HepG2 (cell line): ENCODE results near the gene CCDC54. TPM values are rescaled to one million over a fixed set of nuclear protein-coding genes. Genes with fewer than 3 reads are reported as not detected.

ENCODE experiments used
- ATAC-seq: fragments of 200-7000 bp; cut with Tn5 transposase; 3 replicates; pipeline ENCODE4 v1.9.1; 2020; ENCODE audit warnings: mild to moderate bottlenecking, moderate library complexity
- BruUV-seq: library from RNA; stranded (reverse); fragments of 400-500 nt; replicated peaks from 2 replicates; lab custom pipeline; 2021; lab: Mats Ljungman, UMichigan
- CTCF ChIA-PET: fragments of 300-600 bp; formaldehyde crosslinking; extraction: SDS; loops from one replicate; lab custom pipeline; 2021; ENCODE audit warnings: low total read pairs, inconsistent platforms, low intra/inter-chr PET ratio; lab: Yijun Ruan, JAX
- POLR2A ChIA-PET: fragments of 350-600 bp; sonication (Branson Sonifier 250); formaldehyde crosslinking; loops from one replicate; lab custom pipeline; 2020; ENCODE audit warnings: antibody characterized with exemption, inconsistent platforms; lab: Yijun Ruan, JAX
- DNase-seq: peaks from one replicate; pipeline ENCODE4 v3.0.0-alpha.2; 2015; ENCODE audit warnings: low spot score
- FAIRE-seq: peaks from 3 replicates; lab custom pipeline; 2011; peaks lifted over from hg19 to GRCh38; lab: Jason Lieb, UNC
- H2AFZ ChIP-seq: one replicate; pipeline ENCODE4 v1.6.1; 2011; ENCODE audit warnings: low read length, inconsistent platforms
- H3K27ac ChIP-seq: fragments of 300-600 bp; 3 replicates; pipeline ENCODE4 v1.8.0; 2011; ENCODE audit warnings: mixed run types, mild to moderate bottlenecking, mixed read lengths, low read length, inconsistent platforms; ENCODE audit not compliant: insufficient read depth; ENCODE audit errors: extremely low read length
- H3K27me3 ChIP-seq, 2 experiments: fragments of 200-600 bp in 1 of 2; 2 replicates in 1 of 2; 3 replicates in 1 of 2; pipeline versions ENCODE4 v1.6.0 to v1.8.0; 2011; ENCODE audit warnings: low read length in 2 of 2, mild to moderate bottlenecking in 2 of 2, moderate library complexity in 2 of 2, inconsistent platforms in 1 of 2; ENCODE audit not compliant: insufficient read depth in 2 of 2, control insufficient read depth in 1 of 2
- H3K36me3 ChIP-seq, 2 experiments: fragments of 200-600 bp in 1 of 2; replicated peaks in 1 of 2; 2 replicates in 1 of 2; 3 replicates in 1 of 2; pipeline versions ENCODE4 v1.5.1 to v1.8.0; 2011; ENCODE audit warnings: low read length in 2 of 2, inconsistent platforms in 1 of 2; ENCODE audit not compliant: insufficient read depth in 2 of 2, control insufficient read depth in 1 of 2
- H3K4me1 ChIP-seq: 2 replicates; pipeline ENCODE4 v1.5.1; 2012; ENCODE audit warnings: low read length, inconsistent platforms; ENCODE audit not compliant: insufficient read depth
- H3K4me2 ChIP-seq: 2 replicates; pipeline ENCODE4 v1.6.0; 2011; ENCODE audit warnings: low read depth, low read length, inconsistent platforms
- H3K4me3 ChIP-seq, 3 experiments: fragments of 200-600 bp in 1 of 3; sonication (generic), shearing (Covaris generic) in 1 of 3; replicated peaks in 1 of 3; 2 replicates each; pipeline ENCODE4 v1.5.1; 2011 to 2016; ENCODE audit warnings: low read length in 3 of 3, inconsistent platforms in 2 of 3, low read depth in 2 of 3, mild to moderate bottlenecking in 2 of 3, control low read depth in 1 of 3, mixed read lengths in 1 of 3; ENCODE audit not compliant: insufficient read depth in 1 of 3
- H3K79me2 ChIP-seq: one replicate; pipeline ENCODE4 v1.6.1; 2011; ENCODE audit warnings: low read length, inconsistent platforms; ENCODE audit not compliant: insufficient read depth
- H3K9ac ChIP-seq: 2 replicates; pipeline ENCODE4 v1.6.0; 2011; ENCODE audit warnings: mild to moderate bottlenecking, low read depth, low read length, inconsistent platforms; ENCODE audit not compliant: insufficient read depth
- H3K9me3 ChIP-seq: 2 replicates; pipeline ENCODE4 v1.5.1; 2012; ENCODE audit warnings: mild to moderate bottlenecking, low read length
- H4K20me1 ChIP-seq: 2 replicates; pipeline ENCODE4 v1.6.0; 2011; ENCODE audit warnings: inconsistent platforms, mild to moderate bottlenecking, low read length, moderate library complexity; ENCODE audit not compliant: insufficient read depth
- CBFB ChIP-seq: sonication (generic); formaldehyde crosslinking; IDR thresholded peaks from 2 replicates; pipeline ENCODE4 v1.4.0; 2020; ENCODE audit warnings: missing genetic modification reagents
- CENPX ChIP-seq: sonication (generic); formaldehyde crosslinking; IDR thresholded peaks from 2 replicates; pipeline ENCODE4 v1.9.0; 2021; ENCODE audit warnings: mild to moderate bottlenecking, missing genetic modification reagents, moderate library complexity
- DBP ChIP-seq: sonication (generic); formaldehyde crosslinking; IDR thresholded peaks from 2 replicates; pipeline ENCODE4 v1.4.0; 2020; ENCODE audit warnings: missing genetic modification reagents; ENCODE audit errors: not compliant biosample characterization
- DPF2 ChIP-seq: sonication (generic); formaldehyde crosslinking; IDR thresholded peaks from 2 replicates; pipeline ENCODE4 v1.4.0; 2020; ENCODE audit warnings: mild to moderate bottlenecking, low read depth, missing genetic modification reagents, borderline replicate concordance
- ETV6 ChIP-seq: sonication (generic); formaldehyde crosslinking; conservative IDR thresholded peaks from 2 replicates; pipeline ENCODE4 v1.4.0; 2020; ENCODE audit warnings: missing genetic modification reagents
- FIP1L1 ChIP-seq: fragments of 200-400 bp; formaldehyde crosslinking; IDR thresholded peaks from 2 replicates; pipeline ENCODE4 v1.6.1; 2018; ENCODE audit warnings: low read depth, mild to moderate bottlenecking, low read length, moderate library complexity, borderline replicate concordance; ENCODE audit not compliant: insufficient read depth
- HMG20A ChIP-seq: IDR thresholded peaks from 2 replicates; pipeline ENCODE4 v1.6.1; 2016; ENCODE audit warnings: borderline replicate concordance
- MAF1 ChIP-seq: sonication (generic); formaldehyde crosslinking; IDR thresholded peaks from 2 replicates; pipeline ENCODE4 v1.5.0; 2020; ENCODE audit warnings: missing genetic modification reagents, borderline replicate concordance
- MIER3 ChIP-seq: IDR thresholded peaks from 2 replicates; pipeline ENCODE4 v1.6.1; 2016; ENCODE audit warnings: missing compliant biosample characterization, borderline replicate concordance
- NCOA5 ChIP-seq: sonication (generic); formaldehyde crosslinking; IDR thresholded peaks from 2 replicates; pipeline ENCODE4 v1.4.0; 2020; ENCODE audit warnings: missing genetic modification reagents
- NR2F6 ChIP-seq, 2 experiments: IDR thresholded peaks; 2 replicates each; pipeline ENCODE4 v1.6.1; 2016; ENCODE audit warnings: antibody characterized with exemption in 1 of 2, mild to moderate bottlenecking in 1 of 2
- PBX2 ChIP-seq: IDR thresholded peaks from 2 replicates; pipeline ENCODE4 v1.6.1; 2016; ENCODE audit warnings: control low read depth
- POLR2A ChIP-seq, 2 experiments: IDR thresholded peaks; 2 replicates each; pipeline ENCODE4 v1.6.1; 2011; ENCODE audit warnings: low read depth in 2 of 2, low read length in 2 of 2, mild to moderate bottlenecking in 1 of 2, moderate library complexity in 1 of 2; ENCODE audit not compliant: insufficient read depth in 1 of 2
- SP140L ChIP-seq: sonication (generic); formaldehyde crosslinking; IDR thresholded peaks from 2 replicates; pipeline ENCODE4 v1.4.0; 2020; ENCODE audit warnings: missing genetic modification reagents, borderline replicate concordance
- ZNF207 ChIP-seq: fragments of 450-650 bp; IDR thresholded peaks from 2 replicates; pipeline ENCODE4 v1.6.1; 2016; ENCODE audit warnings: antibody characterized with exemption, borderline replicate concordance
- ZNF549 ChIP-seq: sonication (generic); formaldehyde crosslinking; IDR thresholded peaks from 2 replicates; pipeline ENCODE4 v1.5.0; 2020; ENCODE audit warnings: missing genetic modification reagents
- ZNF607 ChIP-seq: sonication (generic); formaldehyde crosslinking; IDR thresholded peaks from 2 replicates; pipeline ENCODE4 v1.5.1; 2020; ENCODE audit warnings: missing genetic modification reagents, mild to moderate bottlenecking, borderline replicate concordance
- ZNF781 ChIP-seq: sonication (generic); formaldehyde crosslinking; IDR thresholded peaks from 2 replicates; pipeline ENCODE4 v1.5.1; 2020; ENCODE audit warnings: borderline replicate concordance, mild to moderate bottlenecking, missing genetic modification reagents; ENCODE audit errors: not compliant biosample characterization
- ZSCAN25 ChIP-seq: sonication (generic); formaldehyde crosslinking; IDR thresholded peaks from 2 replicates; pipeline ENCODE4 v1.8.0; 2022; ENCODE audit warnings: mild to moderate bottlenecking, missing genetic modification reagents
- ZXDC ChIP-seq: sonication (generic); formaldehyde crosslinking; IDR thresholded peaks from 2 replicates; pipeline ENCODE4 v1.5.0; 2020; ENCODE audit warnings: mild to moderate bottlenecking, missing genetic modification reagents
- in situ Hi-C: cut with HindIII; loops from 2 replicates; pipeline ENCODE4 v1.10.0; 2017; ENCODE audit warnings: low pct_unique_long_range_greater_than_20kb; ENCODE audit not compliant: extremely low pct_ligation_motif_present
- intact Hi-C: fragments of 100-400 bp; cut with micrococcal nuclease; formaldehyde crosslinking; loops from one replicate; pipeline ENCODE4 v1.10.0; 2022; ENCODE audit not compliant: unreplicated experiment
- polyA plus RNA-seq, 8 experiments: library from polyadenylated mRNA; depleted of rRNA in 3 of 8; stranded (reverse) in 7 of 8; unstranded in 1 of 8; fragments of >200 nt; fragmentation: Illumina TruSeq in 4 of 8; extraction: Trizol in 4 of 8; gene quantifications; 2 replicates each; pipeline versions ENCODE4 v1.2.1 to v1.2.3, GENCODE V29; 2011 to 2016; ENCODE audit warnings: low read depth in 4 of 8, missing spikeins in 1 of 8, mixed read lengths in 1 of 8; ENCODE audit not compliant: insufficient read depth in 1 of 8
- total RNA-seq, 5 experiments: library from RNA; depleted of rRNA; stranded (reverse); fragments of >200 nt; fragmentation: Illumina TruSeq; extraction: Trizol; gene quantifications; 2 replicates each; pipeline ENCODE4 v1.2.3, GENCODE V29; 2016; ENCODE audit warnings: low read depth in 1 of 5

The CCDC54 gene
- total and polyA plus RNA-seq, 2 of the 13 experiments (the other 11 are each of a cell fraction or from before 2014, with no cell fraction given) = not detected

- H3K9ac ChIP-seq = no peak overlapping the region
- H3K9me3 ChIP-seq = no peaks in the 10 kb centered on the region
- CTCF ChIA-PET = no interaction called here
- in situ Hi-C loops = no loop called here
- FAIRE-seq = no peak
- no peak overlapping the region for H2AFZ ChIP-seq
- ATAC-seq = no peak
- TF ChIP-seq NR2F6 (IDR thresholded peaks at IDR 0.05) (no peak), NR2F6 (CRISPR knock-in tag; IDR thresholded peaks at IDR 0.05) (no peak), ZNF207 (no peak), ZNF549 (CRISPR knock-in tag) (no peak), HMG20A (CRISPR knock-in tag) (no peak), POLR2A (IDR thresholded peaks at IDR 0.05; ENCODE audit: insufficient read depth in 1 of 2, low read depth in 2 of 2, low read length in 2 of 2) (no peak), PBX2 (no peak), NCOA5 (CRISPR knock-in tag) (no peak), ZSCAN25 (CRISPR knock-in tag) (no peak), ETV6 (no peak), ZNF781 (CRISPR knock-in tag) (no peak), DBP (no peak), FIP1L1 (no peak), MIER3 (no peak), SP140L (no peak), ZNF607 (no peak), CENPX (CRISPR knock-in tag) (no peak), DPF2 (CRISPR knock-in tag) (no peak), CBFB (CRISPR knock-in tag) (no peak), ZXDC (CRISPR knock-in tag) (no peak), MAF1 (CRISPR knock-in tag) (no peak)
- TF ChIP-seq, all 625 proteins: peak for 0
- intact Hi-C loops = no loop called here
- Histone ChIP-seq H3K27ac (no peak overlapping the region), H4K20me1 (no peaks in the 10 kb centered on the region), H3K36me3 (no peaks in the 10 kb centered on the region), H3K27me3 (no peaks in the 10 kb centered on the region), H3K79me2 (no peaks in the 10 kb centered on the region), H3K4me2 (no peak overlapping the region), H3K4me1 (peaks cover 6% of the 10 kb centered on the region), H3K4me3 (no peak overlapping the region)
- no peak for DNase-seq
- no TSS peak for BruUV-seq
- POLR2A ChIA-PET = no interaction called here
Measured at GRCh38 chr3:107344722-107345121, 32.5 kb upstream of the CCDC54 start.
